Fibroblast of skin of left biceps (primary cell): ENCODE measurements around the gene PPIL6.
A peak's percentile ranks its signal among the peaks of the same experiment; 100 is the strongest.
"Not testable (repeated sequence)": the region's sequence is repeated elsewhere in the genome, so short reads cannot be mapped to it uniquely, and the experiment has no call there.

Experiments
- DNase-seq, 2 experiments: peaks; one replicate each; pipeline ENCODE4 v3.0.0-alpha.2; 2013; ENCODE audit warnings: low read depth in 2 of 2

PPIL6 gene

GRCh38 chr6:109396046-109396718, 44.2 kb downstream of the PPIL6 start:
- DNase-seq = no peak

- no peak for DNase-seq
Observed at GRCh38 chr6:109393886-109394281, 46.5 kb downstream of the PPIL6 start.

- no peak for DNase-seq
Observed at GRCh38 chr6:109393157-109393885, 47.1 kb downstream of the PPIL6 start.

- DNase-seq = no peak
Observed at GRCh38 chr6:109389650-109390274, 50.7 kb downstream of the PPIL6 start.

GRCh38 chr6:109388265-109388664, 52.2 kb downstream of the PPIL6 start:
- no peak for DNase-seq

- DNase-seq = no peak
Observed at GRCh38 chr6:109383438-109383940, 56.9 kb downstream of the PPIL6 start.

GRCh38 chr6:109382576-109383437, 57.6 kb downstream of the PPIL6 start:
- peak; percentile 85 for DNase-seq

GRCh38 chr6:109381747-109382575, 58.5 kb downstream of the PPIL6 start, which contains the start of gene CD164:
Gene CD164 (minus strand): TSS chr6:109382467. CDS start chr6:109382378, 89 bp downstream.
- peak; percentile 90 to 92 for DNase-seq

- DNase-seq = no peak
Observed at GRCh38 chr6:109381061-109381746, 59.2 kb downstream of the PPIL6 start.

- no peak for DNase-seq
Observed at GRCh38 chr6:109379711-109380110, 60.7 kb downstream of the PPIL6 start.

- DNase-seq = no peak
Observed at GRCh38 chr6:109377717-109378116, 62.7 kb downstream of the PPIL6 start.

GRCh38 chr6:109374326-109374892, 66.0 kb downstream of the PPIL6 start:
- DNase-seq = no peak

- DNase-seq = no peak
Observed at GRCh38 chr6:109373762-109374161, 66.7 kb downstream of the PPIL6 start.

- DNase-seq = no peak
Observed at GRCh38 chr6:109373331-109373730, 67.1 kb downstream of the PPIL6 start.

- DNase-seq = no peak
Observed at GRCh38 chr6:109372130-109372529, 68.3 kb downstream of the PPIL6 start.

- no peak for DNase-seq
Observed at GRCh38 chr6:109370792-109371191, 69.6 kb downstream of the PPIL6 start.

GRCh38 chr6:109370336-109370735, 70.1 kb downstream of the PPIL6 start:
- DNase-seq = no peak

- no peak for DNase-seq
Observed at GRCh38 chr6:109369728-109370127, 70.7 kb downstream of the PPIL6 start.

- not testable (repeated sequence) for DNase-seq
Observed at GRCh38 chr6:109364382-109365078, 75.9 kb downstream of the PPIL6 start.
